Measurements from ENCODE around the gene VAV2.

VAV2 gene

DNA sequence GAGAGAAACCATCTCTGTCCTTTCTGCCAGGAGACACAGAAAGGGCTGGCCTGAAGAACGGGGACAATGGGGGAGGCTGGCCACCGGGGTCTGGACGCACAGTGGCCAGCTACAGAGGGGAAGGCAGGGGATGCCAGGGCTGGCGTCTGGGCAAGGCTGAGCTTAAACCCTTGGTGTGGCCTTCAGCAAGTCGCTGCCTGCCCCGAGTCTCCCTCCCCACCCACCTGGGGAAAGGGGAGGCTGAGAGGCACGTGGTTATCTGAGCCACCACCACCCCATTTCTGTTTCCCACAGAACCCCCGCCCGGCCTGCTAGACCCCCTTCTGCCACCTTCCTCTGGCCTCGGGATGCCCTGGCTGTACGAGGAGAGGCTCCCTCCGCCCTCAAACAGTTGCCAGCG, 115.3 kb downstream of the VAV2 start:
- H3K4me3 ChIP-seq (ENCODE audit: low read length), result no peak overlapping the region
- H3K9me3 ChIP-seq (ENCODE audit: control insufficient read depth, low read length), result no peaks in the 10 kb centered on the region
- no peaks in the 10 kb centered on the region for H3K36me3 ChIP-seq (ENCODE audit: control insufficient read depth, insufficient read depth, low read length)
- peaks cover 7% of the 10 kb centered on the region for H3K4me1 ChIP-seq (ENCODE audit: control insufficient read depth, insufficient read depth, low read length)
- no peaks in the 10 kb centered on the region for H3K27me3 ChIP-seq (ENCODE audit: control insufficient read depth, insufficient read depth, low read length)
- no peak overlapping the region for H3K9ac ChIP-seq (ENCODE audit: low read length)

DNA sequence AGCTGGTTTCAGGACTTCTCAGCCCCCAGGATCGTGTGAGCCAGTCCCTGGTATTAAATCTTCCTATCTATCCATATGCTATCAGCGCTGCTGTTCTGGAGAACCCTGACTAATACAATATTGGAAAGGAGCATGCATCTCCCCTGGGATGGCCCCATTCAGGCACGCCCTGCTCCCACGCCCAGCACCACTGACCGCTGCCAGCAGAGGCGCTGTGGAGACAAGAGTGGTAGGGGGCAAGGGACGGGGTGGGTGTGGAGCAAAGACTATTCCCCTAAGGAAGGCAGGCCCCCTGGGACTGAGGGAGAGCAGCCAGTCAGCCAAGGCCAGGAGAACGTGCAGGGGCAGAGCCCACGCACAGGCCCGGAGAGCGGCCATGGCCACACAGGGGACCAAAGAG, 116.0 kb downstream of the VAV2 start:
- no peak overlapping the region for H3K4me3 ChIP-seq (ENCODE audit: low read length)
- peaks cover 2% of the 10 kb centered on the region for H3K4me1 ChIP-seq (ENCODE audit: control insufficient read depth, insufficient read depth, low read length)
- H3K36me3 ChIP-seq (ENCODE audit: control insufficient read depth, insufficient read depth, low read length), result no peaks in the 10 kb centered on the region
- no peak overlapping the region for H3K9ac ChIP-seq (ENCODE audit: low read length)
- H3K27me3 ChIP-seq (ENCODE audit: control insufficient read depth, insufficient read depth, low read length), result no peaks in the 10 kb centered on the region
- no peaks in the 10 kb centered on the region for H3K9me3 ChIP-seq (ENCODE audit: control insufficient read depth, low read length)

DNA sequence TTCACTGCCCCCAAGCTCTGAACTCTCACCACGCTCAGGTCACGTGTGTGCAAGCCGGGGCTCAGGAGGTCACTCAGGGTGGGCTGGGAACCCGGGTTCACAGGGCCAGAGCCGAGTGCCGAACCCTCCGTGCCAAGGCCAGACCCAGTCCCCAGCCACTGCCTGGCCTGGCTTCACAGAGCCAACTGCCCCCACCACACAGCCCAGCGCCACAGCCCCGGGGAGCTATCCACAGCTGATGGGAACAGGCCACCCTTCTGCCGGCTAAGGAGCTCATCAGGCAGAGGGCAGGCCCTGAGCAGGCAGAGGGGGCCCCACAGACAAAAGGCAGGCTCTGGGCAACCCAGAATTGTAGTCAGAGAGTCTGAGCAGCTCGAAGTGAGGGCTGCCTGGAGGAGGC, 117.0 kb downstream of the VAV2 start:
- no peak overlapping the region for H3K9ac ChIP-seq (ENCODE audit: low read length)
- H3K36me3 ChIP-seq (ENCODE audit: control insufficient read depth, insufficient read depth, low read length), result no peaks in the 10 kb centered on the region
- H3K4me1 ChIP-seq (ENCODE audit: control insufficient read depth, insufficient read depth, low read length), result peaks cover 4% of the 10 kb centered on the region
- no peaks in the 10 kb centered on the region for H3K9me3 ChIP-seq (ENCODE audit: control insufficient read depth, low read length)
- H3K4me3 ChIP-seq (ENCODE audit: low read length), result no peak overlapping the region
- H3K27me3 ChIP-seq (ENCODE audit: control insufficient read depth, insufficient read depth, low read length), result no peaks in the 10 kb centered on the region

DNA sequence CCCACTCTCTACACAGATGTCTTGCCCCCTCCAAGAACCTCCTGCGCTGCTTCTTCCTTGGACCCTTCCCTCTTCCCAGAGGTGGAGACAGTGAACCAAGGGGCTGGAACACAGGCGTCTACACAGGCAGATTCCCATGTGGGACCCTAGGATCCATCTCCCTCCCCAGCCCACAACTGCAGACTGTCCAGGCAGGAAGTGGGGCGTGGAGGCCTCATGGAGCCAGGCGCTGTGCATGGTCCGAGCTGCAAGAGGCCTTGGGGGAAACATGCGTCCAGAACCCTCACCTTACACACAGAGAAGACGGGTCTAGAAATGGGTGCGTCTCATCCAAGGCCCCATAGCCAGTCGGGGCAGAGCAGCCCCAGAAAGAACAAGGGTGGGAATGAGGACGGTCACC, 117.5 kb downstream of the VAV2 start:
- peaks cover 9% of the 10 kb centered on the region for H3K4me1 ChIP-seq (ENCODE audit: control insufficient read depth, insufficient read depth, low read length)
- H3K9me3 ChIP-seq (ENCODE audit: control insufficient read depth, low read length), result no peaks in the 10 kb centered on the region
- no peak overlapping the region for H3K4me3 ChIP-seq (ENCODE audit: low read length)
- no peaks in the 10 kb centered on the region for H3K27me3 ChIP-seq (ENCODE audit: control insufficient read depth, insufficient read depth, low read length)
- no peaks in the 10 kb centered on the region for H3K36me3 ChIP-seq (ENCODE audit: control insufficient read depth, insufficient read depth, low read length)
- H3K9ac ChIP-seq (ENCODE audit: low read length), result no peak overlapping the region

DNA sequence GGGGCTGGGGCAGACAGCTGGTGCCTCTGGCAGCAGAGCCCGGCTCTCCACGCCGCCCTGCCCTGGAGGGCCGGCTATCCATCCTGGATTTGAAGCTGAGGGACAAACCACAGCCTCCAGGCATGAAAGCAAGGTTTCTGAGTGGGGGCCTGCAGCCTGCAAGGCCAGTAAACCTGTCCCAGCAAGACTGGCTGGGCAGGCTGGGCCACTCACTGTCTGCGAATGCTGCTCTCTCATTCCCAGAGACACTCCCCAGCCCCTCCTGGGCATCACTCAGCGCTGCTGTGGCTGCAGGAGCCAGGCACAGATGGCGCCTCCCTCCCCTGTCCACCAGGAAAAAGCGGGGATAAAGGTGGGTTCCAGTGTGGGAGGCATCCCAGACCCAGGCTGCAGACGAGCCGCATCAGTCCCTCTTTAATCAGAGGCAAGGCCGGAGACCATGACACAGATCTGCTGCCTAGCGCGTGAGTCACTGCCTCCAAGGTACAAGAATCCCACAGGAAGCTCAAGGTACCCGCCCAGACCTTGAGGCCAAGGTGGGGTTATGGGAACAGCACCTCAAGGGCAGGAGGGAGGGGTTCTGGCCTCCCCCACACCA, 118.0 kb downstream of the VAV2 start:
- H3K36me3 ChIP-seq (ENCODE audit: control insufficient read depth, insufficient read depth, low read length), result no peaks in the 10 kb centered on the region

DNA sequence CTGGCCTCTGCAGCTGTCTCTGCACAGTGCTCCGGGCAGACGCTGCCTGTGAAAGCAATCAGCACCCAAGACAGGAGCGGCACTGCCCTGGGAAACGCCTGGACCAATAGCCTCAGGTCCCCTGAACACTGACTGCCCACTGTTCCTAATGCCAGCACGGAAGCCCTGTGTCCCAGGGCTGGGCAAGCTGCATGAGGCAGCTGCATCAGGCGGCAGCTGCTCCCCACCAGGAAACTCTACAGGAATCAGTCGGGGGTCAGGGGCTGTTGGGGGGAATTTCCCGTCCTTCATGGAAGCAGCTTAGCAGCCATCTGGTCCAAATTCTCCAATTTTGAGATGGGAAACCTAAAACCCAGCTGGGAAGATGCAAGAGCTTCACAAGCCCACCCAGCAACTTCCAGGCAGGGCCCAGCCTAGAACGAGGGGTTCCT, 118.6 kb downstream of the VAV2 start:
- no peak overlapping the region for H3K4me3 ChIP-seq (ENCODE audit: low read length)
- no peak overlapping the region for H3K9ac ChIP-seq (ENCODE audit: low read length)
- H3K36me3 ChIP-seq (ENCODE audit: control insufficient read depth, insufficient read depth, low read length), result no peaks in the 10 kb centered on the region
- H3K27me3 ChIP-seq (ENCODE audit: control insufficient read depth, insufficient read depth, low read length), result no peaks in the 10 kb centered on the region
- H3K4me1 ChIP-seq (ENCODE audit: control insufficient read depth, insufficient read depth, low read length), result peaks cover 12% of the 10 kb centered on the region
- H3K9me3 ChIP-seq (ENCODE audit: control insufficient read depth, low read length), result no peaks in the 10 kb centered on the region

More for the DNA sequence above, 118.0 kb downstream of the VAV2 start:
- peaks cover 12% of the 10 kb centered on the region for H3K4me1 ChIP-seq (ENCODE audit: control insufficient read depth, insufficient read depth, low read length)
- H3K27me3 ChIP-seq (ENCODE audit: control insufficient read depth, insufficient read depth, low read length), result no peaks in the 10 kb centered on the region
- no peaks in the 10 kb centered on the region for H3K9me3 ChIP-seq (ENCODE audit: control insufficient read depth, low read length)
- no peak overlapping the region for H3K9ac ChIP-seq (ENCODE audit: low read length)
- no peak overlapping the region for H3K4me3 ChIP-seq (ENCODE audit: low read length)

DNA sequence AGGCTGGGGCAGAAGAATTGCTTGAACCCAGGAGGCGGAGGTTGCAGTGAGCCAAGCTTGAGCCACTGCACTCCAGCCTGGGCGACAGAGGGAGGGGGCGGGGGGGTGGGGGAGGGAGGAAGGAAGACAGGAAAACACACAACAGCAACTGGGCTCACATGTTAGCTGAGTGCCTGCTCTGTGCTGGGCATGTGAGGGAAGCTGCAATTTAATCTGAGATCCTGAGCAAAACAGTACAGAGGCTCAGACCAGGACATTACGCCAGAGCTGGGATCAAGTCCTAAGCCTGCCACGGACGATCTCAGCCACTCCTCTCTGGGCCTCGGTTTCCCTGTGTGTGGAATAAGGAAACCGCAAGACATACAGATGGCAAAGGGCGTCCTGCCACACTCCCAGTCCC, 119.1 kb downstream of the VAV2 start:
- Histone ChIP-seq H3K27me3 (ENCODE audit: control insufficient read depth, insufficient read depth, low read length) (no peaks in the 10 kb centered on the region), H3K9me3 (ENCODE audit: control insufficient read depth, low read length) (no peaks in the 10 kb centered on the region), H3K36me3 (ENCODE audit: control insufficient read depth, insufficient read depth, low read length) (no peaks in the 10 kb centered on the region), H3K9ac (ENCODE audit: low read length) (no peak overlapping the region), H3K4me1 (ENCODE audit: control insufficient read depth, insufficient read depth, low read length) (peaks cover 12% of the 10 kb centered on the region), H3K4me3 (ENCODE audit: low read length) (no peak overlapping the region)

DNA sequence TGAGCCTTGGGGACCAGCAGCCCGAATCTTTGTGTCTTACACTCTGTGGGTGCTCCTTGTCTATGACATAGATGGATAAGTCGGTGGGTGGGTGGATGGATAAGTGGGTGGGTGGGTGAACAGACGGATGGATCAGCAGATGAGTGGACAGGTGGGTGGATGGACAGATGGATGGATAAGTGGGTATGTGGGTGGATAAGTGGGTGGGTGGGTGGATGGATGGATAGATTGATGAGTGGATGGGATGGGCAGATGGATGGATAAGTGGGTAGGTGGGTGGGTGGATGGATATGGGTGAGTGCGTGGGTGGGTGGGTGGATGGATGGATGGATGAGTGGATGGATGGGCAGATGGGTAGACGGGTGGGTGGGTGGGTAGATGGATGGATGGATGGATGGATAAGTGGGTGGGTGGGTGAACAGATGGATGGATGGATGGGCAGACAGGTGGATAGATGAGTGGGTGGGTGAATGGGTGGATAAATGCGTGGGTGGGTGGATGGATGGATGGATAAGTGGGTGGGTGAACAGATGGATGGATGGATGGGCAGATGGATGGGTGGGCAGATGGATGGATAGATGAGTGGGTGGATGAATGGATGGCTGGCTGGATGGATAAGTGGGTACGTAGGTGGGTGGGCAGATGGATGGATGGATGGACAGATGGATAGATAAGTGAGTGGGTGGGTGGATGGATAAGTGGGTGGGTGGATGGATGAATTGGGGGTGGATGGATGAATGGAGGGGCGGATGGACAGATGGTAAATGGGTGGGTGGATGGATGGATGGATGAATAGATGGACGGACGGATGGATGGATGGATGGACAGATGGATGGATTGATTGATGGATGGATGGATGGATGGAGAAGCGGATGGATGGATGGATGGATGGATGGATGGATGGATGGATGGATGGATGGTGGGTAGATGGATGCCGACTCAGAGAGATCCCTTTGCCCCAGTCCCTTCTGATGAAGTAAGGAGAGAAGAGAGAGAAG, 121.2 kb downstream of the VAV2 start:
- H3K36me3 ChIP-seq (ENCODE audit: control insufficient read depth, insufficient read depth, low read length), result no peaks in the 10 kb centered on the region
- H3K4me3 ChIP-seq (ENCODE audit: low read length), result no peak overlapping the region
- H3K4me1 ChIP-seq (ENCODE audit: control insufficient read depth, insufficient read depth, low read length), result peaks cover 12% of the 10 kb centered on the region
- no peak overlapping the region for H3K9ac ChIP-seq (ENCODE audit: low read length)
- no peaks in the 10 kb centered on the region for H3K27me3 ChIP-seq (ENCODE audit: control insufficient read depth, insufficient read depth, low read length)
- H3K9me3 ChIP-seq (ENCODE audit: control insufficient read depth, low read length), result no peaks in the 10 kb centered on the region

DNA sequence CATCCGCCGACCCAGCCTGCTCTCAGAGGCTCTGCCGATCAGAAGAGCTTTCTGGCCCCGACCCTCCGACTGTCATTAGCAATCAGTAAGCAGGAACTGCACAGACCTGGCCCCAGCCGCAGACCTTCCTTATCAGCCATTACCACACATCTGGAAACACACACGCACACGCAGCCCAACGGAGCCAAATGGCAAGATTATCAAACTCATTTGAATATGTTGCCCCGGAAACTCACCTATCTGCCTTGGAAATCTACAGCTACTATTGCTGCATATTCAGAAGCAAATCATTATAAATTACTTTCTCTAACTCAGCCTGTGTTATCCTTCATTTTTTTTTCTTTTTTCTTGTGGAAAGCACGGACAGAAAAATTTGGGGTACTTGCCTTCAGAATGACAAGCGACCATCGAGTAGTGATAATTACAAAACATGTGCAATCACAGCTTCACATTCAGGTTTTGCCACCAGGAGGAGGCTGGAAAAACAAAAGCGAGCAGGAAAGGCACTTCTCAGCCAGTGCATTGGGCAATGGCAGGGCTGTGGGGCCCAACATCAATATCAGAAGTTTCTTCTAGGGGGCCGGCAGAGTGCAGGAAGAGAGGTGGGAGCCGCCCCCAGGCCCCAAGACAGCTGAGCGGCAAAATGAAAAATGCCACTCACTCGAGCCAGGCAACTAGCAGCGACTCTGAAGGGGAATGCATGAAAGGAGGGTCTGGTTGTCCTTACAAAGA, 122.3 kb downstream of the VAV2 start:
- H3K27me3 ChIP-seq (ENCODE audit: control insufficient read depth, insufficient read depth, low read length), result no peaks in the 10 kb centered on the region
- H3K9ac ChIP-seq (ENCODE audit: low read length), result no peak overlapping the region
- no peaks in the 10 kb centered on the region for H3K36me3 ChIP-seq (ENCODE audit: control insufficient read depth, insufficient read depth, low read length)
- no peak overlapping the region for H3K4me3 ChIP-seq (ENCODE audit: low read length)
- H3K4me1 ChIP-seq (ENCODE audit: control insufficient read depth, insufficient read depth, low read length), result peaks cover 12% of the 10 kb centered on the region
- H3K9me3 ChIP-seq (ENCODE audit: control insufficient read depth, low read length), result no peaks in the 10 kb centered on the region

DNA sequence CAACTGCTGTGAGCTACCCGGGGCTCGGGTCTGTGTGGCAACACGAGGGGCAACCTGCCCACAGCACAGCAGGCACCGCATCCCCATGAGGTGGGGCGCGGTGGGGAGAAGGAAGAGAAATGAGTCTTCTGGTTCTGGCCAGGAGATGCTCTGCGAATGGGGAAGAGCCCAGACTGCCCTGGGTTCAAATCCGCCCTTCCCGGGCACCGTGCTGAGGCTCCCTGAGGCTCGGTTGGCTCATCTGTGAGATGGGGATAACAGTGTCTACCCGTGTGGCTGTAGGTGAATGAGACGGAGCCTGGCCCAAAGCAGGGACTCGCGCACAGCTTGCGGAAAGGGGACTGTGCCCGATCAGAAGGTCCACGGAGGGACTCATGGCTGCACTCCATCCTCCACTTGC, 123.9 kb downstream of the VAV2 start:
- Histone ChIP-seq H3K9me3 (ENCODE audit: control insufficient read depth, low read length) (no peaks in the 10 kb centered on the region), H3K4me3 (ENCODE audit: low read length) (no peak overlapping the region), H3K36me3 (ENCODE audit: control insufficient read depth, insufficient read depth, low read length) (no peaks in the 10 kb centered on the region), H3K27me3 (ENCODE audit: control insufficient read depth, insufficient read depth, low read length) (no peaks in the 10 kb centered on the region), H3K9ac (ENCODE audit: low read length) (no peak overlapping the region), H3K4me1 (ENCODE audit: control insufficient read depth, insufficient read depth, low read length) (peaks cover 16% of the 10 kb centered on the region)

DNA sequence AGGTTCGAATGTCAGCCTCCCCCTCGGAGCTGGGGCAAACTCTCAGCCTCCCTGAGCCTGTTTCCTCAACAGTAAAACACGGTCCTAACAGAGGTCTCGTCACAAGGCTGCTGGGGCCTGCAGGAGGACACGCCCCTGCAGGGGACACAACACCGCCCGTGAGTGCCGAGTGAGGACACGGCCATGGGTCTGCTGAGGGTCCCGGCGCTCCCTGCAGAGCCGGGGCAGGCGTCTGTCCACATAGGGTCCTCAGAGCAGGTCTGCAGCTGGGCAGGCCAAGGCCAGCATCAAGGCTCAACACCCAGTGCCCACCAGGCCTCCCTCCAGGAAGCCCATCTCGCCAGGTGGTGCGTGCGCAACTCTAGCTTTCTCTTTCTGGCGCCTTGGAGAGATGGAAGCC, 125.2 kb downstream of the VAV2 start:
- peaks cover 16% of the 10 kb centered on the region for H3K4me1 ChIP-seq (ENCODE audit: control insufficient read depth, insufficient read depth, low read length)
- no peaks in the 10 kb centered on the region for H3K9me3 ChIP-seq (ENCODE audit: control insufficient read depth, low read length)
- no peak overlapping the region for H3K4me3 ChIP-seq (ENCODE audit: low read length)
- H3K9ac ChIP-seq (ENCODE audit: low read length), result no peak overlapping the region
- no peaks in the 10 kb centered on the region for H3K36me3 ChIP-seq (ENCODE audit: control insufficient read depth, insufficient read depth, low read length)
- H3K27me3 ChIP-seq (ENCODE audit: control insufficient read depth, insufficient read depth, low read length), result no peaks in the 10 kb centered on the region

DNA sequence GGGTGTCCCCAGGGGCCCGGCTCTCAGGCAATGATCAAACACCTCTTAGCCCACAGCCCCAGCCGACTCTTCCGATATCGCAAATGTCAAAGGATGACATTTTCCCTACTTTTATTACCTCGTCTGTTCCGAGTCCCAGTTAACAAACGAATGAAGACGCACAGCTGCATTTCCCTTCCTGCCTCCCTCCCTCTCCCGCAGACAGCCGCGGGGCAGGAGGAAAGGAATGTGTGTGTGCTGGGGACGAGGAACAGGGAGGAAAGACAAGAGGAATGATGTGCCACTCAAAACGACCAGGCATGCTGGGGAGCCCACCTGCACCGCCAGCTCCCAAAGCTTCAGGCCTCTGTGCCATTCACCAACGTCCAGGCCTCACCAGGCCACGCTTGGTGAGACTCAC, 128.1 kb downstream of the VAV2 start:
- H3K27me3 ChIP-seq (ENCODE audit: control insufficient read depth, insufficient read depth, low read length), result no peaks in the 10 kb centered on the region
- no peak overlapping the region for H3K9ac ChIP-seq (ENCODE audit: low read length)
- no peak overlapping the region for H3K4me3 ChIP-seq (ENCODE audit: low read length)
- peaks cover 4% of the 10 kb centered on the region for H3K4me1 ChIP-seq (ENCODE audit: control insufficient read depth, insufficient read depth, low read length)
- H3K9me3 ChIP-seq (ENCODE audit: control insufficient read depth, low read length), result no peaks in the 10 kb centered on the region
- no peaks in the 10 kb centered on the region for H3K36me3 ChIP-seq (ENCODE audit: control insufficient read depth, insufficient read depth, low read length)

Data from mucosa of stomach (tissue), 1 donor.